NCI-H1092 treated with DMSO at 0.1 percent for 48 hours (cell line): ENCODE results near the gene GOSR1.

Experiments
- DNase-seq: peaks from one replicate; lab custom pipeline; 2025; lab: John Stamatoyannopoulos, UW

The GOSR1 gene

GRCh38 chr17:30576326-30576861, 99.2 kb downstream of the GOSR1 start:
- no peak for DNase-seq
